ENCODE results near the gene FOXJ2.
A peak's percentile ranks its signal among the peaks of the same experiment; 100 is the strongest.
"Not testable (repeated sequence)": the region's sequence is repeated elsewhere in the genome, so short reads cannot be mapped to it uniquely, and the experiment has no call there.

FOXJ2 gene

DNA sequence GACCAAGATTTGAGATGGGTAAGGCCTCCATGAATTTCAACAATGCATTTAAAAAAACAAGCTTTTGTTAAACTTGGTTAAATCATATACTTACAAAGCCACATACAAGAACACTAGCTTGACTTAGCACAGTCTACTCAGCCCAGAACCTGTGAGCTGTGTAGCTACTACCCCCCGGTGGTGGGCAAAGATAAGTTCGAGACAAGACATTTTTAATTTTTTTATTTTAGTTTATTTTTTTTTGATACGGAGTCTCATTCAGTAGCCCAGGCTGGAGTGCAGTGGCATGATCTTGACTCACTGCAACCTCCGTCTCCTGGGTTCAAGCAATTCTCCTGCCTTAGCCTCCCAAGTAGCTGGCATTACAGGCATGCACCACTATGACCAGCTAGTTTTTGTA, 45.9 kb downstream of the FOXJ2 start:
- no peak for TF ChIP-seq MYC (IDR thresholded peaks at IDR 0.05; ENCODE audit: low read depth, low read length)
- TF ChIP-seq, protein P1, sequence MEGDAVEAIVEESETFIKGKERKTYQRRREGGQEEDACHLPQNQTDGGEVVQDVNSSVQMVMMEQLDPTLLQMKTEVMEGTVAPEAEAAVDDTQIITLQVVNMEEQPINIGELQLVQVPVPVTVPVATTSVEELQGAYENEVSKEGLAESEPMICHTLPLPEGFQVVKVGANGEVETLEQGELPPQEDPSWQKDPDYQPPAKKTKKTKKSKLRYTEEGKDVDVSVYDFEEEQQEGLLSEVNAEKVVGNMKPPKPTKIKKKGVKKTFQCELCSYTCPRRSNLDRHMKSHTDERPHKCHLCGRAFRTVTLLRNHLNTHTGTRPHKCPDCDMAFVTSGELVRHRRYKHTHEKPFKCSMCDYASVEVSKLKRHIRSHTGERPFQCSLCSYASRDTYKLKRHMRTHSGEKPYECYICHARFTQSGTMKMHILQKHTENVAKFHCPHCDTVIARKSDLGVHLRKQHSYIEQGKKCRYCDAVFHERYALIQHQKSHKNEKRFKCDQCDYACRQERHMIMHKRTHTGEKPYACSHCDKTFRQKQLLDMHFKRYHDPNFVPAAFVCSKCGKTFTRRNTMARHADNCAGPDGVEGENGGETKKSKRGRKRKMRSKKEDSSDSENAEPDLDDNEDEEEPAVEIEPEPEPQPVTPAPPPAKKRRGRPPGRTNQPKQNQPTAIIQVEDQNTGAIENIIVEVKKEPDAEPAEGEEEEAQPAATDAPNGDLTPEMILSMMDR (IDR thresholded peaks at IDR 0.05; ENCODE audit: low read depth, low read length), result peak; percentile 46
- DNase-seq (ENCODE audit: low read depth), result peak; percentile 79
- H3K4me3 ChIP-seq (ENCODE audit: low read depth, low read length), result no peak overlapping the region

DNA sequence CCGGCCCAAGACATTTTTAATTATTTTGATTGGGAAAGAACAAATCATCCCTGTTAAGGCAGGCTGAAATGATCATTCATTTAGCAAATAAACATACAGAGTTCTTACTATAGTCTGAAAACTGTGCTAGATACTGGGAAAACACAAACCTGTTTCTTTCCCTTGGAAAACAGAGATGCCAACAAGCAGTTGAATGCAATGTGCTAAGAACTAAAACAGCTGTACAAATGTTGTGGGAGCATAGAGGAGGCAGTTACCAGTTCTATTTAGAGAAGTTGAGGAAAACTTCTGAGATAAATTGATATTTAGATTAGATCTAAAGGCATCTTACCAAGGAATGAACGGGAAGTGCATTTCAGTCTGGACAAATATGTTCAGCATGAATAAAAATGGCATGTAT, 46.4 kb downstream of the FOXJ2 start:
- TF ChIP-seq, protein P1 (IDR thresholded peaks at IDR 0.05; ENCODE audit: low read depth, low read length), result no peak
- TF ChIP-seq MYC (IDR thresholded peaks at IDR 0.05; ENCODE audit: low read depth, low read length), result no peak
- TF ChIP-seq, protein P2, sequence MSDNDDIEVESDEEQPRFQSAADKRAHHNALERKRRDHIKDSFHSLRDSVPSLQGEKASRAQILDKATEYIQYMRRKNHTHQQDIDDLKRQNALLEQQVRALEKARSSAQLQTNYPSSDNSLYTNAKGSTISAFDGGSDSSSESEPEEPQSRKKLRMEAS (IDR thresholded peaks at IDR 0.05; ENCODE audit: low read depth, low read length), result no peak
- no peak for TF ChIP-seq POLR2A (IDR thresholded peaks at IDR 0.05; ENCODE audit: extremely low read depth, insufficient read length)
- DNase-seq (ENCODE audit: low read depth), result no peak
- H3K4me3 ChIP-seq (ENCODE audit: low read depth, low read length), result no peak overlapping the region

DNA sequence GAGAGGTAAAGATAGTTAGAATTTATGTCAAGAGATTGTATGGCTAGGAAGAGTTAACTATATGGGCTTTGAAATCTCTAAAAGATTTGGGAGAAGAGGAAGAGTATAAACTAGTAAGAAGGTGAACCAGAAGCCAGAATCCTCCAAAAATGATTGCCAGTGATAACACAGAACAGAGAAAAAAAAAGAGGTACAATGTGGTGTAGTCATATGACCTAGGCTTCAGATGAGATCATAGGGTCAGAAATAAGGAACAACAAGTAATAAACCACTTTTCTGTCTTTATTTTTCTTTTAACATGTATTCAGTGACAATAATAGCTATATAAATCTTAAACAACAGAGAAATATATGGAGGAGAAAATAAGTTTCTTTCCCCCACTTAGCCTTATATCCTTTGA, 47.6 kb downstream of the FOXJ2 start:
- TF ChIP-seq MYC (IDR thresholded peaks at IDR 0.05; ENCODE audit: low read depth, low read length) (no peak), POLR2A (IDR thresholded peaks at IDR 0.05; ENCODE audit: extremely low read depth, insufficient read length) (no peak)
- TF ChIP-seq, protein P1 (IDR thresholded peaks at IDR 0.05; ENCODE audit: low read depth, low read length), result no peak
- TF ChIP-seq, protein P2 (IDR thresholded peaks at IDR 0.05; ENCODE audit: low read depth, low read length), result no peak

DNA sequence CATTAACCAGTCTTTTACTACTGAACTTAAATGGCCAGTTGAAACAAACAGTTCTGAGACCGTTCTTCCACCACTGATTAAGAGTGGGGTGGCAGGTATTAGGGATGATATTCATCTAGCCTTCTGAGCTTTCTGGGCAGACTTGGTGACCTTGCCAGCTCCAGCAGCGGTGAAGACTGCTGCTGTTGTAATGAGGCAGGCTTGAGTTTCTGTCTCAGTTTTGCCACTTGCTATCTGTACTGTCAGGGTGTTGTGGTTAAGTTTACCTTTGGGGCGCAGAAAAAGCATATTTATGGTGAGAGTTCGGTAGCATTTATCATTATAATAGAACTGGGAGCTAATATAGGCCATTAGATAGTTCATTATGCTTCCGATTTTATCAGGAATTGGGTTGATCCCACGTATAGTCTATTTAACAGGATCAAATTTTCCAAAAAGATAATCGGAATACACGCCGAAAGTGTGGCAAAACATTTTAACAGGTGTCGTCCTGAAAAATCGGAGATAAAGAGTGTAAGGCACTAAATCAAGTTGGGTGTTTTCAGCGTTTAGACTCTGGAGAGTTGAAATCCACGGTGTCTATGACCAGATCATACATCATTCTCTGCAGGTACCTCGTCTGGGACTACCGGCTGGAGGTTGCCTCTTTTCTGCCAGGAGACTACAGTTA, 48.9 kb downstream of the FOXJ2 start:
- TF ChIP-seq POLR2A (IDR thresholded peaks at IDR 0.05; ENCODE audit: extremely low read depth, insufficient read length) (no peak), MYC (IDR thresholded peaks at IDR 0.05; ENCODE audit: low read depth, low read length) (no peak)
- TF ChIP-seq, protein P1 (IDR thresholded peaks at IDR 0.05; ENCODE audit: low read depth, low read length), result no peak
- TF ChIP-seq, protein P2 (IDR thresholded peaks at IDR 0.05; ENCODE audit: low read depth, low read length), result no peak
- H3K4me3 ChIP-seq (ENCODE audit: low read depth, low read length), result peak overlapping the region; percentile 96
- peak; percentile 34 for DNase-seq (ENCODE audit: low read depth)

More for the DNA sequence above, 47.6 kb downstream of the FOXJ2 start:
- H3K4me3 ChIP-seq (ENCODE audit: low read depth, low read length), result no peak overlapping the region
- peak; percentile 23 for DNase-seq (ENCODE audit: low read depth)

DNA sequence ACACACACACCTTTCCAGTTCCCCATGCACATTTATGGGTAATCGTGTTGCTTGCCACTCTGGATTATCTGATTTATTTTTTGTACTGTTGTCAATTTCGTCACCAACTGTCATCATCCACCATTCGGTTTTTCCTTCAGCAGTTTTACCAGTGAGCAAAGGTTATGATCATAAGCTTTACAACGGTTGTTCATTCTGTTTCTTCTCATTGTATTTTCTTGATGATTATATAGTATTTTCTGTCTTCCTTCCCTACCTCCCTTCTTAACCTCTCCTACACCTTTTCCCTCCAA, 50.2 kb downstream of the FOXJ2 start:
- no peak for TF ChIP-seq MYC (IDR thresholded peaks at IDR 0.05; ENCODE audit: low read depth, low read length)
- TF ChIP-seq, protein P2 (IDR thresholded peaks at IDR 0.05; ENCODE audit: low read depth, low read length), result no peak
- TF ChIP-seq POLR2A (IDR thresholded peaks at IDR 0.05; ENCODE audit: extremely low read depth, insufficient read length), result no peak
- TF ChIP-seq, protein P1 (IDR thresholded peaks at IDR 0.05; ENCODE audit: low read depth, low read length), result no peak
- peak overlapping the region; percentile 96 for H3K4me3 ChIP-seq (ENCODE audit: low read depth, low read length)
- DNase-seq (ENCODE audit: low read depth), result no peak

DNA sequence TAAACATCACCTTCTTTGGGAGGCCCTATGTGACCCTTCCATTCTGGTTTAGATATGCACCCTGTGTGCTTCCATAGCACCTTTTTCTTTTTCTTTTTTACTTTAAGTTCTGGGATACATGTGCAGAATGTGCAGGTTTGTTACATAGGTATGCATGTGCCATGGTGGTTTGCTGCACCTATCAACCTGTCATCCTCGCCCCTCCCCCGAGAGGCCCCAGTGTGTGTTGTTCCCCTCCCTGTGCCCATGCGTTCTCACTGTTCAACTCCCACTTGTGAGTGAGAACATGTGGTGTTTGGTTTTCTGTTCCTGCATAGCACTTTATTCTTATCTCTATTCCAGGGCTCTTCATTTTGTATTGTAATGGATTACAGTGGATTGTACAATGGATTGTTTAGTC, 51.8 kb downstream of the FOXJ2 start:
- H3K4me3 ChIP-seq (ENCODE audit: low read depth, low read length), result not testable (repeated sequence)

More for the DNA sequence above, 51.8 kb downstream of the FOXJ2 start:
- DNase-seq (ENCODE audit: low read depth), result not testable (repeated sequence)

Data from NB4 (cell line).